H1 (cell line): Measurements from ENCODE around the gene NINJ2. TPM values are rescaled to one million over a fixed set of nuclear protein-coding genes. Genes with fewer than 3 reads are reported as not detected.

ENCODE experiments used
- CTCF ChIA-PET: fragments of 300-600 bp; sonication (Branson Sonifier 250); formaldehyde crosslinking; loops from one replicate; lab custom pipeline; 2021; ENCODE audit not compliant: partially characterized antibody; lab: Charles Lee
- POLR2A ChIA-PET: fragments of 300-600 bp; sonication (Branson Sonifier 250); formaldehyde crosslinking; loops from one replicate; lab custom pipeline; 2021; ENCODE audit warnings: inconsistent platforms; ENCODE audit not compliant: partially characterized antibody; lab: Charles Lee
- DNase-seq, 2 experiments: peaks; one replicate each; pipeline versions ENCODE4 v3.0.0 to v3.0.0-alpha.2; 2010 to 2022; ENCODE audit warnings: low spot score in 2 of 2, low read depth in 1 of 2, mixed read lengths in 1 of 2
- FAIRE-seq: peaks from 2 replicates; lab custom pipeline; 2011; peaks lifted over from hg19 to GRCh38; lab: Jason Lieb, UNC
- H2AFZ ChIP-seq: 2 replicates; pipeline ENCODE4 v1.8.1; 2012; ENCODE audit warnings: low read length, inconsistent platforms
- H2AK5ac ChIP-seq: 2 replicates; pipeline ENCODE4 v1.6.1; 2013; ENCODE audit warnings: low read depth, low read length
- H2BK120ac ChIP-seq: replicated peaks from 2 replicates; pipeline ENCODE3; 2013; ENCODE audit warnings: low read depth, low read length, inconsistent platforms
- H2BK12ac ChIP-seq: 2 replicates; pipeline ENCODE4 v1.6.1; 2013; ENCODE audit warnings: low read depth, low read length
- H2BK15ac ChIP-seq: 2 replicates; pipeline ENCODE4 v1.6.1; 2013; ENCODE audit warnings: low read length
- H2BK20ac ChIP-seq: 2 replicates; pipeline ENCODE4 v1.6.1; 2013; ENCODE audit warnings: low read length
- H2BK5ac ChIP-seq: 2 replicates; pipeline ENCODE4 v1.6.1; 2013; ENCODE audit warnings: low read depth, low read length
- H3K14ac ChIP-seq: 2 replicates; pipeline ENCODE4 v1.6.1; 2013; ENCODE audit warnings: inconsistent platforms; ENCODE audit not compliant: insufficient read length
- H3K18ac ChIP-seq: 2 replicates; pipeline ENCODE4 v1.6.1; 2013; ENCODE audit warnings: low read length; ENCODE audit errors: extremely low read depth
- H3K23ac ChIP-seq: 2 replicates; pipeline ENCODE4 v1.6.1; 2013; ENCODE audit warnings: inconsistent platforms; ENCODE audit not compliant: insufficient read length
- H3K23me2 ChIP-seq: 2 replicates; pipeline ENCODE4 v1.6.1; 2013; ENCODE audit warnings: low read depth, low read length
- H3K27ac ChIP-seq: 2 replicates; pipeline ENCODE4 v1.6.1; 2011; ENCODE audit warnings: low read depth, low read length, inconsistent platforms
- H3K27me3 ChIP-seq, 4 experiments: replicated peaks in 1 of 4; 1 replicate in 1 of 4; 2 replicates in 3 of 4; pipeline versions ENCODE4 v1.6.1 to v1.8.1; 2011 to 2013; ENCODE audit warnings: low read length in 3 of 4, mild to moderate bottlenecking in 3 of 4, inconsistent platforms in 2 of 4, mixed read lengths in 2 of 4, moderate library complexity in 1 of 4; ENCODE audit not compliant: control insufficient read depth in 3 of 4, insufficient read depth in 3 of 4; ENCODE audit errors: extremely low read depth in 1 of 4
- H3K36me3 ChIP-seq, 4 experiments: 2 replicates each; pipeline versions ENCODE4 v1.6.1 to v1.8.1; 2011 to 2013; ENCODE audit warnings: mild to moderate bottlenecking in 4 of 4, low read length in 3 of 4, moderate library complexity in 2 of 4, control low read depth in 1 of 4, inconsistent platforms in 1 of 4; ENCODE audit not compliant: insufficient read depth in 4 of 4, control insufficient read depth in 2 of 4
- H3K4ac ChIP-seq: replicated peaks from 2 replicates; pipeline ENCODE3; 2013; ENCODE audit warnings: low read length, low read depth, mixed read lengths, inconsistent platforms; ENCODE audit not compliant: insufficient read length
- H3K4me1 ChIP-seq, 4 experiments: replicated peaks in 1 of 4; 1 replicate in 1 of 4; 2 replicates in 3 of 4; pipeline versions ENCODE4 v1.6.1 to v1.8.1; 2011 to 2013; ENCODE audit warnings: low read length in 3 of 4, inconsistent platforms in 2 of 4, mixed read lengths in 1 of 4; ENCODE audit not compliant: insufficient read depth in 4 of 4, control insufficient read depth in 3 of 4
- H3K4me2 ChIP-seq, 2 experiments: 2 replicates each; pipeline versions ENCODE4 v1.6.1 to v1.8.1; 2011 to 2013; ENCODE audit warnings: low read depth in 2 of 2, low read length in 2 of 2, control low read depth in 1 of 2, inconsistent platforms in 1 of 2, mild to moderate bottlenecking in 1 of 2; ENCODE audit not compliant: insufficient read depth in 1 of 2
- H3K4me3 ChIP-seq, 4 experiments: fragments of 200-600, 300-600 bp in 1 of 4; sonication (generic), shearing (Covaris generic), sonication (Bioruptor Twin) in 1 of 4; 2 replicates each; pipeline versions ENCODE4 v1.5.1 to v1.8.1; 2011 to 2016; ENCODE audit warnings: low read length in 4 of 4, low read depth in 3 of 4, control low read depth in 2 of 4, inconsistent platforms in 2 of 4, mild to moderate bottlenecking in 2 of 4, mixed read lengths in 1 of 4, moderate library complexity in 1 of 4; ENCODE audit not compliant: insufficient read depth in 2 of 4; ENCODE audit errors: extremely low read depth in 1 of 4
- H3K56ac ChIP-seq: replicated peaks from 2 replicates; pipeline ENCODE3; 2013; ENCODE audit warnings: low read depth, mild to moderate bottlenecking, mixed read lengths, low read length, inconsistent platforms; ENCODE audit not compliant: insufficient read length
- H3K79me1 ChIP-seq: 2 replicates; pipeline ENCODE4 v1.6.1; 2013; ENCODE audit warnings: low read depth, low read length, control low read depth
- H3K79me2 ChIP-seq, 2 experiments: 2 replicates each; pipeline versions ENCODE4 v1.6.1 to v1.8.1; 2012 to 2013; ENCODE audit warnings: low read length in 2 of 2, mild to moderate bottlenecking in 2 of 2, inconsistent platforms in 1 of 2; ENCODE audit not compliant: insufficient read depth in 2 of 2, control insufficient read depth in 1 of 2
- H3K9ac ChIP-seq, 4 experiments: replicated peaks in 1 of 4; 1 replicate in 1 of 4; 2 replicates in 3 of 4; pipeline versions ENCODE4 v1.6.1 to v1.8.1; 2011 to 2013; ENCODE audit warnings: low read depth in 3 of 4, low read length in 3 of 4, control low read depth in 2 of 4, mild to moderate bottlenecking in 2 of 4, moderate library complexity in 2 of 4, inconsistent platforms in 1 of 4; ENCODE audit errors: extremely low read depth in 1 of 4
- H3K9me3 ChIP-seq, 2 experiments: 2 replicates each; pipeline versions ENCODE4 v1.6.1 to v1.8.1; 2012 to 2013; ENCODE audit warnings: mild to moderate bottlenecking in 2 of 2, moderate library complexity in 2 of 2, control low read depth in 1 of 2, inconsistent platforms in 1 of 2, low read depth in 1 of 2, low read length in 1 of 2, mixed read lengths in 1 of 2; ENCODE audit not compliant: insufficient read depth in 2 of 2
- H4K20me1 ChIP-seq, 2 experiments: replicated peaks in 1 of 2; 2 replicates each; pipeline versions ENCODE3 to v1.8.1; 2011 to 2013; ENCODE audit warnings: inconsistent platforms in 2 of 2, low read length in 2 of 2, mild to moderate bottlenecking in 1 of 2; ENCODE audit not compliant: insufficient read depth in 2 of 2, control insufficient read depth in 1 of 2
- H4K5ac ChIP-seq: 2 replicates; pipeline ENCODE4 v1.6.1; 2013; ENCODE audit warnings: low read length, low read depth, mixed read lengths, inconsistent platforms; ENCODE audit not compliant: insufficient read length
- H4K8ac ChIP-seq: 2 replicates; pipeline ENCODE4 v1.8.0; 2013; ENCODE audit warnings: mild to moderate bottlenecking, moderate library complexity, low read length, inconsistent platforms; ENCODE audit not compliant: insufficient read depth; ENCODE audit errors: extremely low read depth
- H4K91ac ChIP-seq: replicated peaks from 2 replicates; pipeline ENCODE3; 2013; ENCODE audit warnings: low read length, mixed read lengths, inconsistent platforms; ENCODE audit not compliant: insufficient read length
- CBX5 ChIP-seq: fragments of 300-800, 300-1000 bp; sonication (generic); IDR thresholded peaks from 2 replicates; pipeline ENCODE4 v1.7.1; 2016; ENCODE audit warnings: antibody characterized with exemption, low read length, low read depth
- CEBPB ChIP-seq: IDR thresholded peaks from 2 replicates; pipeline ENCODE4 v1.6.1; 2012; ENCODE audit warnings: low read depth, low read length
- CHD1 ChIP-seq: IDR thresholded peaks from 2 replicates; pipeline ENCODE4 v1.6.1; 2012; ENCODE audit warnings: low read depth, low read length, improper control_type of control experiment
- JUN ChIP-seq: IDR thresholded peaks from 2 replicates; pipeline ENCODE4 v1.6.1; 2011; ENCODE audit warnings: low read depth, mild to moderate bottlenecking, improper control_type of control experiment, low read length
- POU5F1 ChIP-seq: IDR thresholded peaks from 2 replicates; pipeline ENCODE4 v1.6.1; 2011; ENCODE audit warnings: low read depth, mild to moderate bottlenecking, low read length, moderate library complexity
- RBBP5 ChIP-seq: IDR thresholded peaks from 2 replicates; pipeline ENCODE4 v1.7.1; 2012; ENCODE audit warnings: low read depth, mild to moderate bottlenecking, inconsistent platforms, low read length, moderate library complexity, borderline replicate concordance
- WGBS, 2 experiments: shearing (Covaris generic) in 1 of 2; methylation state at CpG; one replicate each; pipeline versions ENCODE4 v1.1.6 to v1.1.7; 2013 to 2015; ENCODE audit warnings: low lambda C conversion rate in 2 of 2, mixed read lengths in 2 of 2, inconsistent platforms in 1 of 2, low coverage in 1 of 2, missing lambda C conversion rate in 1 of 2; ENCODE audit not compliant: insufficient replicate concordance in 2 of 2, insufficient coverage in 1 of 2, insufficient read length in 1 of 2; ENCODE audit errors: extremely low coverage in 1 of 2, missing lambda C conversion rate in 1 of 2; 5-methylcytosine and 5-hydroxymethylcytosine counted together
- polyA plus RNA-seq, 7 experiments: library from polyadenylated mRNA; depleted of rRNA in 3 of 7; stranded (reverse) in 5 of 7; unstranded in 2 of 7; fragments of >200 nt in 5 of 7; fragments of 200-250 nt in 2 of 7; gene quantifications; 1 replicate in 5 of 7; 2 replicates in 1 of 7; 4 replicates in 1 of 7; pipeline versions ENCODE4 v1.2.1 to v1.2.3, GENCODE V29; 2011 to 2013; ENCODE audit warnings: missing spikeins in 2 of 7, mixed read lengths in 2 of 7
- total RNA-seq: library from RNA; stranded (reverse); fragmentation: NEBNext Ultra II Directional; extraction: Animal tissue kit (Norgen Biotek cat#: 25700); gene quantifications from 2 replicates; pipeline ENCODE4 v1.2.1, GENCODE V29; 2021
- TF ChIP-seq, protein P1 (sequence below): IDR thresholded peaks from 2 replicates; pipeline ENCODE4 v1.6.1; 2012; ENCODE audit warnings: inconsistent platforms

Gene NINJ2
- total and polyA plus RNA-seq, 2 of the 8 experiments (the other 6 are each of a cell fraction or from before 2014, with no cell fraction given) = 1.4 TPM; not detected in 1

- peaks cover 0 to 8% (median 2%) of the 10 kb centered on the region in 4 experiments; a peak in 5 of 7 replicates for H3K4me1 ChIP-seq
- CTCF ChIA-PET = interaction anchor here (1.0 to 10.4 kb wide), 11 partner anchors 8 to 95 kb away, joined by 3 to 163 read pairs (median 4); partner anchors contain the start of gene B4GALNT3
- H2BK5ac ChIP-seq = no peak overlapping the region
- no peak for TF ChIP-seq POU5F1
- TF ChIP-seq CHD1 = no peak
- no peak for TF ChIP-seq CEBPB
- no peak for TF ChIP-seq RBBP5
- no peak for TF ChIP-seq CBX5
- TF ChIP-seq JUN = no peak
- TF ChIP-seq, protein P1, sequence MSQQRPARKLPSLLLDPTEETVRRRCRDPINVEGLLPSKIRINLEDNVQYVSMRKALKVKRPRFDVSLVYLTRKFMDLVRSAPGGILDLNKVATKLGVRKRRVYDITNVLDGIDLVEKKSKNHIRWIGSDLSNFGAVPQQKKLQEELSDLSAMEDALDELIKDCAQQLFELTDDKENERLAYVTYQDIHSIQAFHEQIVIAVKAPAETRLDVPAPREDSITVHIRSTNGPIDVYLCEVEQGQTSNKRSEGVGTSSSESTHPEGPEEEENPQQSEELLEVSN = no peak
- POLR2A ChIA-PET = no interaction called here
- H3K79me1 ChIP-seq = no peaks in the 10 kb centered on the region
- peaks cover 0 to 4% of the 10 kb centered on the region in 2 experiments; a peak in 1 of 4 replicates for H3K9me3 ChIP-seq
- no peak overlapping the region for H4K5ac ChIP-seq
- no peak overlapping the region for H2BK15ac ChIP-seq
- H3K56ac ChIP-seq = no peak overlapping the region
- no peak overlapping the region for H3K18ac ChIP-seq
- no peak overlapping the region for H3K14ac ChIP-seq
- no peak overlapping the region for H3K4me2 ChIP-seq
- no peak for FAIRE-seq
- H3K79me2 ChIP-seq = no peaks in the 10 kb centered on the region
- H3K27ac ChIP-seq = no peak overlapping the region
- no peak overlapping the region for H2BK20ac ChIP-seq
- H4K8ac ChIP-seq = no peak overlapping the region
- no peak overlapping the region for H4K91ac ChIP-seq
- H3K23ac ChIP-seq = no peak overlapping the region
- no peak overlapping the region for H2AFZ ChIP-seq
- H2BK120ac ChIP-seq = no peak overlapping the region
- no peaks in the 10 kb centered on the region for H4K20me1 ChIP-seq
- H2BK12ac ChIP-seq = no peak overlapping the region
- H3K23me2 ChIP-seq = no peaks in the 10 kb centered on the region
- no peaks in the 10 kb centered on the region for H3K36me3 ChIP-seq
- no peak overlapping the region for H2AK5ac ChIP-seq
- no peak overlapping the region for H3K4ac ChIP-seq
- no peaks in the 10 kb centered on the region for H3K27me3 ChIP-seq
- no peak for DNase-seq
- 90% methylated on average over 3 of the region's 3 CpGs; no CpG with 5 or more reads in 1 of the 2 experiments for WGBS, 2 experiments
- no peak overlapping the region for H3K9ac ChIP-seq
- no peak overlapping the region for H3K4me3 ChIP-seq
These were observed 126.4 kb downstream of the NINJ2 start for GRCh38 chr12:536751-537245.
